Measurements from ENCODE around the gene YPEL1. TPM values are rescaled to one million over a fixed set of nuclear protein-coding genes. Genes with fewer than 3 reads are reported as not detected.

The YPEL1 gene
- total and polyA plus RNA-seq, 2 of the 8 experiments (the other 6 are each of a cell fraction or from before 2014, with no cell fraction given) = 6.0 to 6.7 TPM

DNA sequence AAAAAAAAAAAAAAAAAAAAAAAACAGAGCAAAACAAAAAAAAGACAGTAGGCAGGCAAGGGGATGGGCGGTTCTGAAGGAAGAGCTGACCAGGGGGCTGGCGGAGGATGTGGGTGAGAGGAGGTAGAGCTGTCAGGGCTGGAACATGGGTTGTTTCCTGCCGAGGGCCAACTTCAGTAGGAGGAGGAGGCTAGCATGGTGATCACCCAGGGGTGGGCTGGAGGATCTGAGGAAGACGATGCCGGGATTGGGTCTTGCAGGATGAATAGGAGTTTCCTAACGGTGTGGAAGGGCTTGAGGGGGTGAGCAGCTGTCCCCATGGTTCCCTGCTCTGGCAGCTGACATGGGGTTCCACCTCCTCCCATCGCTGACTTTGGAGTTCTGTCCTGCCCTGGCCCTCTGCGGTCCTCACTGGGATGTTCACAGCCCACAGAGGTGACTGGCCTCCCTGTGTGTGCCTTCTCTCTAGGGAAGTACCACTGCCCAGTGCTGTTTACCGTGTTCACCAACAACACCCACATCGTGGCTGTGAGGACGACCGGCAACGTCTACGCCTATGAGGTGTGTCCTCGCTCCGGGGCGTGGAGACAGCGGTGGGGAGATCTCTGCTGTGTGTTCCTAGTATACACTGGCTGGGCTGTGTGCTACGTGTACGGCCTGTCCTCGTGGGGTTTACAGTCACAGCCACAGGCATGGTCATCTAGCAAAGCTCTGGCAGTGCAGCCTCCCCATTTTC lies 54.6 kb downstream of the YPEL1 start:
- H2BK20ac ChIP-seq (ENCODE audit: low read length) = no peak overlapping the region
- no peak overlapping the region for H3K4me3 ChIP-seq (ENCODE audit: extremely low read depth in 1 of 4, insufficient read depth in 2 of 4, low read depth in 3 of 4, low read length in 4 of 4)
- no peaks in the 10 kb centered on the region for H3K4me1 ChIP-seq (replicated peaks in 1 of 4; ENCODE audit: control insufficient read depth in 3 of 4, insufficient read depth in 4 of 4, low read length in 3 of 4)
- peaks cover 2 to 9% of the 10 kb centered on the region in 2 experiments for H4K20me1 ChIP-seq (replicated peaks in 1 of 2; ENCODE audit: control insufficient read depth in 1 of 2, insufficient read depth in 2 of 2, low read length in 2 of 2)
- no peak overlapping the region for H4K91ac ChIP-seq (replicated peaks; ENCODE audit: insufficient read length, low read length)
- no peak overlapping the region for H2BK120ac ChIP-seq (replicated peaks; ENCODE audit: low read depth, low read length)
- no peak overlapping the region for H3K18ac ChIP-seq (ENCODE audit: extremely low read depth, low read length)
- no peak overlapping the region for H2AFZ ChIP-seq (ENCODE audit: low read length)
- no peak overlapping the region for H2AK5ac ChIP-seq (ENCODE audit: low read depth, low read length)
- no peak overlapping the region for H3K27ac ChIP-seq (ENCODE audit: low read depth, low read length)
- no peak for DNase-seq (ENCODE audit: low read depth in 1 of 2, low spot score in 2 of 2)
- no peaks in the 10 kb centered on the region for H3K27me3 ChIP-seq (replicated peaks in 1 of 4; ENCODE audit: control insufficient read depth in 3 of 4, extremely low read depth in 1 of 4, insufficient read depth in 3 of 4, low read length in 3 of 4)
- H3K36me3 ChIP-seq (ENCODE audit: control insufficient read depth in 2 of 4, insufficient read depth in 4 of 4, low read length in 3 of 4) = peaks cover 0 to 2% (median under 1%) of the 10 kb centered on the region in 4 experiments; a peak in 3 of 8 replicates
- no peak overlapping the region for H4K5ac ChIP-seq (ENCODE audit: insufficient read length, low read depth, low read length)
- FAIRE-seq = no peak
- no peak overlapping the region for H2BK15ac ChIP-seq (ENCODE audit: low read length)
- H3K9me3 ChIP-seq (ENCODE audit: insufficient read depth in 2 of 2, low read depth in 1 of 2, low read length in 1 of 2) = peaks cover 0 to 8% of the 10 kb centered on the region in 2 experiments; a peak in 1 of 4 replicates
- peak overlapping the region; percentile 51; the same call in 1 of the 2 replicates for H4K8ac ChIP-seq (ENCODE audit: extremely low read depth, insufficient read depth, low read length)
- CTCF ChIA-PET (ENCODE audit: partially characterized antibody) = interaction anchor here (0.6 to 1.1 kb wide), 2 partner anchors 36 to 291 kb away, joined by 3 read pairs; no protein-coding TSS in a partner anchor
- H3K14ac ChIP-seq (ENCODE audit: insufficient read length) = no peak overlapping the region
- H2BK5ac ChIP-seq (ENCODE audit: low read depth, low read length) = peak overlapping the region; percentile 66; the same call in 1 of the 2 replicates
- H3K79me2 ChIP-seq (ENCODE audit: control insufficient read depth in 1 of 2, insufficient read depth in 2 of 2, low read length in 2 of 2) = no peaks in the 10 kb centered on the region
- no peak overlapping the region for H3K4me2 ChIP-seq (ENCODE audit: insufficient read depth in 1 of 2, low read depth in 2 of 2, low read length in 2 of 2)
- no peak overlapping the region for H3K9ac ChIP-seq (replicated peaks in 1 of 4; ENCODE audit: extremely low read depth in 1 of 4, low read depth in 3 of 4, low read length in 3 of 4)
- H3K23ac ChIP-seq (ENCODE audit: insufficient read length) = no peak overlapping the region
- 87% methylated on average over 21 of the region's 21 CpGs; no CpG with 5 or more reads in 1 of the 2 experiments for WGBS, 2 experiments (ENCODE audit: extremely low coverage in 1 of 2, insufficient coverage in 1 of 2, insufficient read length in 1 of 2, insufficient replicate concordance in 2 of 2, low coverage in 1 of 2, low lambda C conversion rate in 2 of 2, missing lambda C conversion rate in 1 of 2)
- no peak overlapping the region for H3K56ac ChIP-seq (replicated peaks; ENCODE audit: insufficient read length, low read depth, low read length)
- H3K23me2 ChIP-seq (ENCODE audit: low read depth, low read length) = no peaks in the 10 kb centered on the region
- no peaks in the 10 kb centered on the region for H3K79me1 ChIP-seq (ENCODE audit: low read depth, low read length)
- H2BK12ac ChIP-seq (ENCODE audit: low read depth, low read length) = no peak overlapping the region
- H3K4ac ChIP-seq (replicated peaks; ENCODE audit: insufficient read length, low read depth, low read length) = no peak overlapping the region
- TF ChIP-seq SUZ12 (IDR thresholded peaks at IDR 0.05; ENCODE audit: low read length) = no peak
- TF ChIP-seq JUND (IDR thresholded peaks at IDR 0.05; ENCODE audit: low read length) = no peak
- no peak for TF ChIP-seq GTF2F1 (IDR thresholded peaks at IDR 0.05; ENCODE audit: borderline replicate concordance, low read depth, low read length)
- TF ChIP-seq HDAC6 (IDR thresholded peaks at IDR 0.05; ENCODE audit: low read depth, low read length) = no peak
- TF ChIP-seq TAF7 (optimal IDR thresholded peaks at IDR 0.05; ENCODE audit: borderline replicate concordance, low read depth, low read length) = no peak
- TF ChIP-seq KDM1A (IDR thresholded peaks at IDR 0.05; ENCODE audit: borderline replicate concordance, low read length) = no peak
- no peak for TF ChIP-seq POLR2AphosphoS5 (IDR thresholded peaks at IDR 0.05; ENCODE audit: low read depth, low read length)
- TF ChIP-seq FOSL1 (IDR thresholded peaks at IDR 0.05; ENCODE audit: insufficient read depth, low read depth, low read length) = no peak
- no peak for TF ChIP-seq CBX8 (IDR thresholded peaks at IDR 0.05; ENCODE audit: borderline replicate concordance, low read depth, low read length)
- no peak for TF ChIP-seq MAX (IDR thresholded peaks at IDR 0.05)
- no peak for TF ChIP-seq CHD2 (IDR thresholded peaks at IDR 0.05; ENCODE audit: low read length)
- no peak for TF ChIP-seq BACH1 (IDR thresholded peaks at IDR 0.05; ENCODE audit: low read length)
- POLR2A ChIA-PET (ENCODE audit: partially characterized antibody) = interaction anchor here (0.7 to 1.6 kb wide), 4 partner anchors 13 to 73 kb away, joined by 3 to 4 read pairs (median 3); no protein-coding TSS in a partner anchor

All from H1 (cell line).